Ishikawa (cell line): ENCODE data around the gene ANP32A.

ENCODE experiments used
- CEBPB ChIP-seq: IDR thresholded peaks from 2 replicates; pipeline ENCODE4 v1.6.1; 2012
- CREB1 ChIP-seq: IDR thresholded peaks from 2 replicates; pipeline ENCODE4 v1.6.1; 2012; ENCODE audit warnings: low read depth
- EGR1 ChIP-seq: IDR thresholded peaks from 2 replicates; pipeline ENCODE4 v1.6.1; 2012
- EP300 ChIP-seq: IDR thresholded peaks from 2 replicates; pipeline ENCODE4 v1.6.1; 2012; ENCODE audit warnings: borderline replicate concordance
- FOXM1 ChIP-seq: IDR thresholded peaks from 2 replicates; pipeline ENCODE4 v1.6.1; 2012; ENCODE audit warnings: low read depth, borderline replicate concordance
- MAX ChIP-seq: IDR thresholded peaks from 2 replicates; pipeline ENCODE4 v1.6.1; 2012
- NFIC ChIP-seq: IDR thresholded peaks from 2 replicates; pipeline ENCODE4 v1.6.1; 2012
- RAD21 ChIP-seq: IDR thresholded peaks from 2 replicates; pipeline ENCODE4 v1.6.1; 2012; ENCODE audit warnings: low read depth
- TAF1 ChIP-seq: IDR thresholded peaks from 2 replicates; pipeline ENCODE4 v1.6.1; 2012; ENCODE audit warnings: low read depth, mild to moderate bottlenecking
- TCF12 ChIP-seq: IDR thresholded peaks from 2 replicates; pipeline ENCODE4 v1.6.1; 2012; ENCODE audit warnings: low read depth
- TEAD4 ChIP-seq: IDR thresholded peaks from 2 replicates; pipeline ENCODE4 v1.6.1; 2012
- YY1 ChIP-seq: IDR thresholded peaks from 2 replicates; pipeline ENCODE4 v1.6.1; 2012; ENCODE audit warnings: low read depth
- ZBTB7A ChIP-seq: IDR thresholded peaks from 2 replicates; pipeline ENCODE4 v1.6.1; 2012; ENCODE audit warnings: low read depth
- TF ChIP-seq, protein P1 (sequence below): IDR thresholded peaks from 2 replicates; pipeline ENCODE4 v1.6.1; 2012; ENCODE audit warnings: low read depth, mild to moderate bottlenecking
- TF ChIP-seq, protein P2 (sequence below): IDR thresholded peaks from 2 replicates; pipeline ENCODE4 v1.6.1; 2012

The ANP32A gene

GRCh38 chr15:68808770-68809169 is 11.9 kb downstream of the ANP32A start:
- TF ChIP-seq TCF12: no peak
- TF ChIP-seq CREB1: no peak
- no peak for TF ChIP-seq NFIC
- no peak for TF ChIP-seq MAX
- TF ChIP-seq ZBTB7A: no peak
- no peak for TF ChIP-seq EGR1
- no peak for TF ChIP-seq RAD21
- TF ChIP-seq FOXM1: no peak
- TF ChIP-seq TEAD4: no peak
- TF ChIP-seq, protein P1, sequence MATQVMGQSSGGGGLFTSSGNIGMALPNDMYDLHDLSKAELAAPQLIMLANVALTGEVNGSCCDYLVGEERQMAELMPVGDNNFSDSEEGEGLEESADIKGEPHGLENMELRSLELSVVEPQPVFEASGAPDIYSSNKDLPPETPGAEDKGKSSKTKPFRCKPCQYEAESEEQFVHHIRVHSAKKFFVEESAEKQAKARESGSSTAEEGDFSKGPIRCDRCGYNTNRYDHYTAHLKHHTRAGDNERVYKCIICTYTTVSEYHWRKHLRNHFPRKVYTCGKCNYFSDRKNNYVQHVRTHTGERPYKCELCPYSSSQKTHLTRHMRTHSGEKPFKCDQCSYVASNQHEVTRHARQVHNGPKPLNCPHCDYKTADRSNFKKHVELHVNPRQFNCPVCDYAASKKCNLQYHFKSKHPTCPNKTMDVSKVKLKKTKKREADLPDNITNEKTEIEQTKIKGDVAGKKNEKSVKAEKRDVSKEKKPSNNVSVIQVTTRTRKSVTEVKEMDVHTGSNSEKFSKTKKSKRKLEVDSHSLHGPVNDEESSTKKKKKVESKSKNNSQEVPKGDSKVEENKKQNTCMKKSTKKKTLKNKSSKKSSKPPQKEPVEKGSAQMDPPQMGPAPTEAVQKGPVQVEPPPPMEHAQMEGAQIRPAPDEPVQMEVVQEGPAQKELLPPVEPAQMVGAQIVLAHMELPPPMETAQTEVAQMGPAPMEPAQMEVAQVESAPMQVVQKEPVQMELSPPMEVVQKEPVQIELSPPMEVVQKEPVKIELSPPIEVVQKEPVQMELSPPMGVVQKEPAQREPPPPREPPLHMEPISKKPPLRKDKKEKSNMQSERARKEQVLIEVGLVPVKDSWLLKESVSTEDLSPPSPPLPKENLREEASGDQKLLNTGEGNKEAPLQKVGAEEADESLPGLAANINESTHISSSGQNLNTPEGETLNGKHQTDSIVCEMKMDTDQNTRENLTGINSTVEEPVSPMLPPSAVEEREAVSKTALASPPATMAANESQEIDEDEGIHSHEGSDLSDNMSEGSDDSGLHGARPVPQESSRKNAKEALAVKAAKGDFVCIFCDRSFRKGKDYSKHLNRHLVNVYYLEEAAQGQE: no peak
- no peak for TF ChIP-seq YY1
- TF ChIP-seq, protein P2, sequence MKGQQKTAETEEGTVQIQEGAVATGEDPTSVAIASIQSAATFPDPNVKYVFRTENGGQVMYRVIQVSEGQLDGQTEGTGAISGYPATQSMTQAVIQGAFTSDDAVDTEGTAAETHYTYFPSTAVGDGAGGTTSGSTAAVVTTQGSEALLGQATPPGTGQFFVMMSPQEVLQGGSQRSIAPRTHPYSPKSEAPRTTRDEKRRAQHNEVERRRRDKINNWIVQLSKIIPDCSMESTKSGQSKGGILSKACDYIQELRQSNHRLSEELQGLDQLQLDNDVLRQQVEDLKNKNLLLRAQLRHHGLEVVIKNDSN: no peak
- no peak for TF ChIP-seq EP300
- TF ChIP-seq TAF1: no peak
- no peak for TF ChIP-seq CEBPB

GRCh38 chr15:68808091-68808490 is 12.6 kb downstream of the ANP32A start:
- TF ChIP-seq RAD21 (no peak), YY1 (no peak), TAF1 (no peak), NFIC (no peak), CEBPB (no peak), FOXM1 (no peak), CREB1 (no peak), TEAD4 (no peak)
- TF ChIP-seq, protein P1: no peak

GRCh38 chr15:68807249-68807648 is 13.4 kb downstream of the ANP32A start:
- TF ChIP-seq MAX: no peak
- TF ChIP-seq, protein P2: no peak
- no peak for TF ChIP-seq TAF1
- TF ChIP-seq YY1: no peak
- TF ChIP-seq EP300: no peak
- TF ChIP-seq FOXM1: no peak

GRCh38 chr15:68806220-68807060 is 14.3 kb downstream of the ANP32A start:
- no peak for TF ChIP-seq NFIC

- TF ChIP-seq NFIC (no peak), TEAD4 (no peak), TAF1 (no peak), EGR1 (no peak), RAD21 (no peak), CREB1 (no peak), TCF12 (no peak), FOXM1 (no peak), EP300 (no peak)
- TF ChIP-seq, protein P1: no peak
These were observed 18.3 kb downstream of the ANP32A start for GRCh38 chr15:68802373-68802772.
